ENCODE results near the gene PACRG. TPM values are rescaled to one million over a fixed set of nuclear protein-coding genes. Genes with fewer than 3 reads are reported as not detected.

The PACRG gene
- total RNA-seq, 4 donors from 2014 or later, result 1.7 to 7.7 (median 3.7) TPM

GRCh38 chr6:162711376-162711775 lies 16.4 kb upstream of the PACRG start:
- Histone ChIP-seq H3K36me3 (no peaks in the 10 kb centered on the region), H3K27me3 (no peaks in the 10 kb centered on the region), H3K4me3 (replicated peaks in 1 of 3) (no peak overlapping the region), H3K27ac (no peak overlapping the region), H3K4me1 (peaks cover 2 to 3% of the 10 kb centered on the region in 2 donors), H3K9me3 (no peaks in the 10 kb centered on the region)
- DNase-seq, result no peak
- intact Hi-C loops (cut with DNase I), result no loop called here
- 91 to 92% methylated on average over 4 of the region's 4 CpGs for WGBS, 2 donors
- TF ChIP-seq, protein P1, sequence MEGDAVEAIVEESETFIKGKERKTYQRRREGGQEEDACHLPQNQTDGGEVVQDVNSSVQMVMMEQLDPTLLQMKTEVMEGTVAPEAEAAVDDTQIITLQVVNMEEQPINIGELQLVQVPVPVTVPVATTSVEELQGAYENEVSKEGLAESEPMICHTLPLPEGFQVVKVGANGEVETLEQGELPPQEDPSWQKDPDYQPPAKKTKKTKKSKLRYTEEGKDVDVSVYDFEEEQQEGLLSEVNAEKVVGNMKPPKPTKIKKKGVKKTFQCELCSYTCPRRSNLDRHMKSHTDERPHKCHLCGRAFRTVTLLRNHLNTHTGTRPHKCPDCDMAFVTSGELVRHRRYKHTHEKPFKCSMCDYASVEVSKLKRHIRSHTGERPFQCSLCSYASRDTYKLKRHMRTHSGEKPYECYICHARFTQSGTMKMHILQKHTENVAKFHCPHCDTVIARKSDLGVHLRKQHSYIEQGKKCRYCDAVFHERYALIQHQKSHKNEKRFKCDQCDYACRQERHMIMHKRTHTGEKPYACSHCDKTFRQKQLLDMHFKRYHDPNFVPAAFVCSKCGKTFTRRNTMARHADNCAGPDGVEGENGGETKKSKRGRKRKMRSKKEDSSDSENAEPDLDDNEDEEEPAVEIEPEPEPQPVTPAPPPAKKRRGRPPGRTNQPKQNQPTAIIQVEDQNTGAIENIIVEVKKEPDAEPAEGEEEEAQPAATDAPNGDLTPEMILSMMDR (IDR thresholded peaks at IDR 0.05), result no peak
- TF ChIP-seq POLR2A (IDR thresholded peaks at IDR 0.05), result no peak

DNA sequence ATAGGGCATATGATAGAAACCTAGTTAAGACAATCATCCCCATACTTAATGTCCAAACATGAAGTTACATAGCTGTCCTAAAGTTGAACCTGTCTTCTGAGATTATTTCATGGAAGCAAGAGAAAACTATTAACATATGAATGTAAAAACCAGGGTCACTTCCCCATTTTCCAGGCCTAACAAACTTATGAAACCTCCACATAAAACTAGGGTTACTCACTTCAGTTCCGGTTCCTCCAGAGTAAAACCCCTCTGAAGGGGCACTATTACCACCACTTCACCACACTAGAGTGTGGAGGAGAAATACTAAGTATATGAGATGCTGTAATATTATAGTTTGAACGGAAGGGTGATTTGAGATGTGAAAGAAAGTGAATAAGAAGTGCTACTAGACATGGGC lies 15.1 kb upstream of the PACRG start:
- Histone ChIP-seq H3K27ac (no peak overlapping the region), H3K36me3 (no peaks in the 10 kb centered on the region), H3K4me1 (no peaks in the 10 kb centered on the region), H3K27me3 (no peaks in the 10 kb centered on the region), H3K4me3 (replicated peaks in 1 of 3) (no peak overlapping the region), H3K9me3 (no peaks in the 10 kb centered on the region)
- TF ChIP-seq, protein P1 (IDR thresholded peaks at IDR 0.05), result no peak
- TF ChIP-seq POLR2A (IDR thresholded peaks at IDR 0.05), result no peak
- 93% methylated on average over 2 of the region's 2 CpGs for WGBS, 2 donors
- intact Hi-C loops (cut with DNase I), result no loop called here
- no peak for DNase-seq

GRCh38 chr6:162713974-162714780 lies 13.6 kb upstream of the PACRG start:
- WGBS, 2 donors, result 83% methylated on average over 13 of the region's 13 CpGs

GRCh38 chr6:162715601-162716000 lies 12.2 kb upstream of the PACRG start:
- no peak overlapping the region for H3K4me3 ChIP-seq (replicated peaks in 1 of 3)
- intact Hi-C loops (cut with DNase I), result no loop called here
- H3K27ac ChIP-seq, result no peak overlapping the region
- H3K36me3 ChIP-seq, result no peaks in the 10 kb centered on the region
- TF ChIP-seq POLR2A (IDR thresholded peaks at IDR 0.05), result no peak
- TF ChIP-seq, protein P1 (IDR thresholded peaks at IDR 0.05), result no peak
- no peaks in the 10 kb centered on the region for H3K27me3 ChIP-seq
- DNase-seq, result no peak
- H3K9me3 ChIP-seq, result no peaks in the 10 kb centered on the region
- 95 to 96% methylated on average over 6 of the region's 6 CpGs for WGBS, 2 donors
- no peaks in the 10 kb centered on the region for H3K4me1 ChIP-seq

More at GRCh38 chr6:162713974-162714780, 13.6 kb upstream of the PACRG start:
- no peak for TF ChIP-seq POLR2A (IDR thresholded peaks at IDR 0.05)
- TF ChIP-seq, protein P1 (IDR thresholded peaks at IDR 0.05), result no peak
- H3K27ac ChIP-seq, result no peak overlapping the region
- H3K27me3 ChIP-seq, result no peaks in the 10 kb centered on the region
- H3K36me3 ChIP-seq, result no peaks in the 10 kb centered on the region
- no peak for DNase-seq
- H3K4me1 ChIP-seq, result no peaks in the 10 kb centered on the region
- H3K9me3 ChIP-seq, result no peaks in the 10 kb centered on the region
- intact Hi-C loops (cut with DNase I), result no loop called here
- H3K4me3 ChIP-seq (replicated peaks in 1 of 3), result no peak overlapping the region

DNA sequence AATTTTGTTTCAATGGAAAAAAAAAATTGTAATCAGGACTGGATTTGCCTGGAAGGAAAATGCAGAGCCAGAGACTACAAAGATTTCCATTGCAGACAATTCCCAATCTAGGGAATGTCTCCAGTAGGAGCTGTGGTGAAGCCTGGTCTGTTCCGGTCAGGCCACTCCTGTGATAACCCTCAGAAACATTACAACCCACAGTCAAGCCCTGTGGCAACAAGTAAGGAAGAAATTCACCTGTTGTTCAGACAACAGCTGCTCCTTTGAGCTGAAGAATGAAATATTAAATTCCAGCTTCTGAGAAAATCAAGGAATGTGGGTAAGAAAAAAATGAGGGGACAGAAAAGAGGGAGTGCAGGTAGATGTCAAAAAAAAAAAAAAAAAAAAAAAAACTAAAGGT lies 8.2 kb upstream of the PACRG start:
- H3K4me1 ChIP-seq, result no peaks in the 10 kb centered on the region
- H3K9me3 ChIP-seq, result no peaks in the 10 kb centered on the region
- H3K27ac ChIP-seq, result no peak overlapping the region
- no peak for DNase-seq
- 93 to 96% methylated on average over 1 of the region's 1 CpG for WGBS, 2 donors
- intact Hi-C loops (cut with DNase I), result no loop called here
- no peak overlapping the region for H3K4me3 ChIP-seq (replicated peaks in 1 of 3)
- H3K36me3 ChIP-seq, result no peaks in the 10 kb centered on the region
- TF ChIP-seq, protein P1 (IDR thresholded peaks at IDR 0.05), result no peak
- TF ChIP-seq POLR2A (IDR thresholded peaks at IDR 0.05), result no peak
- no peaks in the 10 kb centered on the region for H3K27me3 ChIP-seq
